ENCODE measurements around the gene SULT1A3.
"Not testable (repeated sequence)": the region's sequence is repeated elsewhere in the genome, so short reads cannot be mapped to it uniquely, and the experiment has no call there.

The SULT1A3 gene

GRCh38 chr16:30166202-30166902 lies 32.7 kb upstream of the SULT1A3 start:
- no peak for TF ChIP-seq CTCF (IDR thresholded peaks at IDR 0.05; ENCODE audit: low read depth, low read length)
- H3K27me3 ChIP-seq (ENCODE audit: insufficient read depth, low read depth, severe bottlenecking) = no peaks in the 10 kb centered on the region
- DNase-seq = no peak
- H3K36me3 ChIP-seq = no peaks in the 10 kb centered on the region
- no peak overlapping the region for H3K27ac ChIP-seq
- H3K9me3 ChIP-seq (ENCODE audit: severe bottlenecking) = no peaks in the 10 kb centered on the region
- no peak overlapping the region for H3K4me3 ChIP-seq (ENCODE audit: low read depth, low read length)

GRCh38 chr16:30168746-30169145 lies 30.3 kb upstream of the SULT1A3 start:
- not testable (repeated sequence) for DNase-seq; H3K27me3 ChIP-seq (ENCODE audit: insufficient read depth, low read depth, severe bottlenecking); H3K9me3 ChIP-seq (ENCODE audit: severe bottlenecking); H3K4me3 ChIP-seq (ENCODE audit: low read depth, low read length); H3K36me3 ChIP-seq; H3K27ac ChIP-seq

- not testable (repeated sequence) for H3K4me3 ChIP-seq (ENCODE audit: low read depth, low read length); H3K27ac ChIP-seq; H3K9me3 ChIP-seq (ENCODE audit: severe bottlenecking); DNase-seq; H3K27me3 ChIP-seq (ENCODE audit: insufficient read depth, low read depth, severe bottlenecking); H3K36me3 ChIP-seq
These were observed 29.6 kb upstream of the SULT1A3 start for GRCh38 chr16:30169416-30169815.

GRCh38 chr16:30170145-30170544 lies 28.9 kb upstream of the SULT1A3 start:
- not testable (repeated sequence) for H3K9me3 ChIP-seq (ENCODE audit: severe bottlenecking); DNase-seq; H3K27me3 ChIP-seq (ENCODE audit: insufficient read depth, low read depth, severe bottlenecking); H3K4me3 ChIP-seq (ENCODE audit: low read depth, low read length); H3K36me3 ChIP-seq
- H3K27ac ChIP-seq = peak overlapping the region; percentile 75

GRCh38 chr16:30173054-30173453 lies 26.0 kb upstream of the SULT1A3 start:
- Histone ChIP-seq H3K36me3 (no peaks in the 10 kb centered on the region), H3K27ac (no peak overlapping the region), H3K27me3 (ENCODE audit: insufficient read depth, low read depth, severe bottlenecking) (no peaks in the 10 kb centered on the region), H3K9me3 (ENCODE audit: severe bottlenecking) (no peaks in the 10 kb centered on the region), H3K4me3 (ENCODE audit: low read depth, low read length) (no peak overlapping the region)
- DNase-seq = no peak
- TF ChIP-seq CTCF (IDR thresholded peaks at IDR 0.05; ENCODE audit: low read depth, low read length) = no peak

- not testable (repeated sequence) for H3K27me3 ChIP-seq (ENCODE audit: insufficient read depth, low read depth, severe bottlenecking); H3K9me3 ChIP-seq (ENCODE audit: severe bottlenecking); DNase-seq; H3K27ac ChIP-seq; H3K4me3 ChIP-seq (ENCODE audit: low read depth, low read length); H3K36me3 ChIP-seq
These were observed 22.2 kb upstream of the SULT1A3 start for GRCh38 chr16:30176876-30177275.

- no peak for DNase-seq
- no peaks in the 10 kb centered on the region for H3K36me3 ChIP-seq
- H3K9me3 ChIP-seq (ENCODE audit: severe bottlenecking) = no peaks in the 10 kb centered on the region
- TF ChIP-seq CTCF (IDR thresholded peaks at IDR 0.05; ENCODE audit: low read depth, low read length) = no peak
- no peaks in the 10 kb centered on the region for H3K27me3 ChIP-seq (ENCODE audit: insufficient read depth, low read depth, severe bottlenecking)
- H3K27ac ChIP-seq = no peak overlapping the region
- H3K4me3 ChIP-seq (ENCODE audit: low read depth, low read length) = no peak overlapping the region
These were observed 19.9 kb upstream of the SULT1A3 start for GRCh38 chr16:30179195-30179594.

- TF ChIP-seq CTCF (IDR thresholded peaks at IDR 0.05; ENCODE audit: low read depth, low read length) = no peak
- no peak overlapping the region for H3K27ac ChIP-seq
- H3K36me3 ChIP-seq = no peaks in the 10 kb centered on the region
- no peak for DNase-seq
- no peaks in the 10 kb centered on the region for H3K9me3 ChIP-seq (ENCODE audit: severe bottlenecking)
- H3K4me3 ChIP-seq (ENCODE audit: low read depth, low read length) = no peak overlapping the region
- H3K27me3 ChIP-seq (ENCODE audit: insufficient read depth, low read depth, severe bottlenecking) = no peaks in the 10 kb centered on the region
These were observed 19.1 kb upstream of the SULT1A3 start for GRCh38 chr16:30179931-30180330.
